ENCODE measurements around the gene IL18R1. TPM values are rescaled to one million over a fixed set of nuclear protein-coding genes. Genes with fewer than 3 reads are reported as not detected.

IL18R1 gene
- total RNA-seq, 1 donor from 2014 or later = 1.0 TPM

- DNase-seq (ENCODE audit: missing footprints) (no peak), ATAC-seq (no peak)
- intact Hi-C loops (cut with DNase I) = no loop called here
Measured at GRCh38 chr2:102337481-102338386, 17.9 kb upstream of the IL18R1 start.

- intact Hi-C loops (cut with DNase I) = no loop called here
- no peak for DNase-seq (ENCODE audit: missing footprints)
- no peak for ATAC-seq
Measured at GRCh38 chr2:102340778-102341177, 14.8 kb upstream of the IL18R1 start.

- DNase-seq (ENCODE audit: missing footprints) = no peak
- no peak for ATAC-seq
- intact Hi-C loops (cut with DNase I) = no loop called here
Measured at GRCh38 chr2:102342888-102343287, 12.7 kb upstream of the IL18R1 start.

GRCh38 chr2:102344397-102344796 lies 11.2 kb upstream of the IL18R1 start:
- ATAC-seq (no peak), DNase-seq (ENCODE audit: missing footprints) (no peak)
- intact Hi-C loops (cut with DNase I) = no loop called here

- DNase-seq (ENCODE audit: missing footprints) = no peak
- intact Hi-C loops (cut with DNase I) = no loop called here
Measured at GRCh38 chr2:102345329-102345920, 10.2 kb upstream of the IL18R1 start.

GRCh38 chr2:102346381-102347130 lies 9.0 kb upstream of the IL18R1 start:
- DNase-seq (ENCODE audit: missing footprints) (no peak), ATAC-seq (no peak)
- intact Hi-C loops (cut with DNase I) = no loop called here

More at GRCh38 chr2:102345329-102345920, 10.2 kb upstream of the IL18R1 start:
- ATAC-seq = no peak

GRCh38 chr2:102350137-102350793 lies 5.3 kb upstream of the IL18R1 start:
- DNase-seq (ENCODE audit: missing footprints) (no peak), ATAC-seq (no peak)
- intact Hi-C loops (cut with DNase I) = loop anchor here (10.0 kb wide), 1 partner anchor 335 kb away; no protein-coding TSS in a partner anchor

GRCh38 chr2:102356381-102356712 lies 751 bp downstream of the IL18R1 start:
- DNase-seq (ENCODE audit: missing footprints) = no peak
- intact Hi-C loops (cut with DNase I) = loop anchor here (5.0 to 10.0 kb wide), 2 partner anchors 104 to 342 kb away; no protein-coding TSS in a partner anchor
- no peak for ATAC-seq

- DNase-seq (ENCODE audit: missing footprints) (no peak), ATAC-seq (no peak)
- intact Hi-C loops (cut with DNase I) = loop anchor here (5.0 to 10.0 kb wide), 2 partner anchors 104 to 342 kb away; no protein-coding TSS in a partner anchor
Measured at GRCh38 chr2:102356741-102357140, 1.1 kb downstream of the IL18R1 start.

- DNase-seq (ENCODE audit: missing footprints) (no peak), ATAC-seq (no peak)
- intact Hi-C loops (cut with DNase I) = loop anchor here (5.0 to 10.0 kb wide), 2 partner anchors 106 to 343 kb away; no protein-coding TSS in a partner anchor
Measured at GRCh38 chr2:102357937-102358336, 2.3 kb downstream of the IL18R1 start.

GRCh38 chr2:102358496-102358895 lies 2.9 kb downstream of the IL18R1 start:
- DNase-seq (ENCODE audit: missing footprints) (no peak), ATAC-seq (no peak)
- intact Hi-C loops (cut with DNase I) = loop anchor here (5.0 to 10.0 kb wide), 2 partner anchors 106 to 344 kb away; no protein-coding TSS in a partner anchor

- intact Hi-C loops (cut with DNase I) = loop anchor here (5.0 to 10.0 kb wide), 2 partner anchors 107 to 345 kb away; no protein-coding TSS in a partner anchor
- no peak for ATAC-seq
Measured at GRCh38 chr2:102359527-102359926, 3.9 kb downstream of the IL18R1 start.

GRCh38 chr2:102361632-102362241 lies 6.1 kb downstream of the IL18R1 start:
- ATAC-seq (no peak), DNase-seq (ENCODE audit: missing footprints) (no peak)
- intact Hi-C loops (cut with DNase I) = no loop called here

More at GRCh38 chr2:102359527-102359926, 3.9 kb downstream of the IL18R1 start:
- no peak for DNase-seq (ENCODE audit: missing footprints)

GRCh38 chr2:102365763-102366162 lies 10.2 kb downstream of the IL18R1 start:
- DNase-seq (ENCODE audit: missing footprints) (no peak), ATAC-seq (no peak)
- intact Hi-C loops (cut with DNase I) = no loop called here

- no peak for ATAC-seq
- intact Hi-C loops (cut with DNase I) = no loop called here
- DNase-seq (ENCODE audit: missing footprints) = no peak
Measured at GRCh38 chr2:102366406-102367112, 11.0 kb downstream of the IL18R1 start.

GRCh38 chr2:102367331-102367971 lies 11.9 kb downstream of the IL18R1 start:
- intact Hi-C loops (cut with DNase I) = no loop called here
- ATAC-seq (no peak), DNase-seq (ENCODE audit: missing footprints) (no peak)

- no peak for ATAC-seq
- DNase-seq (ENCODE audit: missing footprints) = no peak
- intact Hi-C loops (cut with DNase I) = no loop called here
Measured at GRCh38 chr2:102368461-102369109, 13.0 kb downstream of the IL18R1 start.
